ENCODE data around the gene AIG1.

- no peak for TF ChIP-seq CTCF (IDR thresholded peaks at IDR 0.05; ENCODE audit: low read length)
- no peak for TF ChIP-seq EZH2phosphoT487 (IDR thresholded peaks at IDR 0.05; ENCODE audit: low read length)
These were observed 301.0 kb downstream of the AIG1 start for GRCh38 chr6:143361536-143362191.

All from MM.1S (cell line).